ENCODE results near the gene PUS7L.
A peak's percentile ranks its signal among the peaks of the same experiment; 100 is the strongest.

PUS7L gene

DNA sequence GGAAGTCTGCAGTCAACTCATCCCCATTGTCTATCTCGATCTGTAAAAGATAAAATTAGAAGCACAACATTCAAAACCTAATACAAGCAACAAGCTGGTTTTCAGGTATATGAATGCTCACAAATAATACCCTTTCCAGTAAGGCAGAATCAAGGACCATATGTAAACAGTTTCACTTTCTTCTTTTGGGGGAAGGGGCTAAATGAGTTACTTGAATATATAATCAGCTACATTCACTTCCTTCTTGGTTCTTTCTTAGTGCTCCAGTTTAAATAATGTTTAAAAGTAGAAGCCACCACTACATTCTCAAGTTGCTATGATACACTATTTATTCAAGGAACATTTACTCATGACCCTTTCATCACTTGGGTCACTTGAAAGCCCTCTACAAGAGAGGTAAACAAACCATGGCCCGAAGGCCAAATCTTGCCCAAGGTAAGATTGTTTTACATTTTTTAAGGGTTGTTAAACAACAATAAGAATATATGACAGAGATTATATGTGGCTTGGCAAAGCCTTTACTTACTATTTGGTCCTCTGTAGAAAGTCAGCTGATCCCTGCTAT is 37.2 kb upstream of the PUS7L start:
- no peak for TF ChIP-seq TCF4 (CRISPR knock-in tag; IDR thresholded peaks at IDR 0.05; ENCODE audit: borderline replicate concordance)
- no peak for TF ChIP-seq BACH2 (CRISPR knock-in tag; IDR thresholded peaks at IDR 0.05; ENCODE audit: borderline replicate concordance)
- no peak for TF ChIP-seq ZNF8 (CRISPR knock-in tag; IDR thresholded peaks at IDR 0.05)
- no peak for TF ChIP-seq ZFP3 (CRISPR knock-in tag; IDR thresholded peaks at IDR 0.05)
- no peak for TF ChIP-seq ZFP30 (CRISPR knock-in tag; IDR thresholded peaks at IDR 0.05)
- no peak for TF ChIP-seq ZC3H10 (CRISPR knock-in tag; IDR thresholded peaks at IDR 0.05)
- no peak for TF ChIP-seq OSR1 (CRISPR knock-in tag; IDR thresholded peaks at IDR 0.05)
- TF ChIP-seq, protein P1, sequence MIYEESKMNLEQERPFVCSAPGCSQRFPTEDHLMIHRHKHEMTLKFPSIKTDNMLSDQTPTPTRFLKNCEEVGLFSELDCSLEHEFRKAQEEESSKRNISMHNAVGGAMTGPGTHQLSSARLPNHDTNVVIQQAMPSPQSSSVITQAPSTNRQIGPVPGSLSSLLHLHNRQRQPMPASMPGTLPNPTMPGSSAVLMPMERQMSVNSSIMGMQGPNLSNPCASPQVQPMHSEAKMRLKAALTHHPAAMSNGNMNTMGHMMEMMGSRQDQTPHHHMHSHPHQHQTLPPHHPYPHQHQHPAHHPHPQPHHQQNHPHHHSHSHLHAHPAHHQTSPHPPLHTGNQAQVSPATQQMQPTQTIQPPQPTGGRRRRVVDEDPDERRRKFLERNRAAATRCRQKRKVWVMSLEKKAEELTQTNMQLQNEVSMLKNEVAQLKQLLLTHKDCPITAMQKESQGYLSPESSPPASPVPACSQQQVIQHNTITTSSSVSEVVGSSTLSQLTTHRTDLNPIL (CRISPR knock-in tag; IDR thresholded peaks at IDR 0.05; ENCODE audit: low read depth) = no peak
- TF ChIP-seq ZNF565 (CRISPR knock-in tag; conservative IDR thresholded peaks at IDR 0.05; ENCODE audit: low read depth) = no peak
- no peak for TF ChIP-seq ISL1 (CRISPR knock-in tag; IDR thresholded peaks at IDR 0.05)
- TF ChIP-seq GLIS3 (CRISPR knock-in tag; IDR thresholded peaks at IDR 0.05) = no peak
- TF ChIP-seq, protein P2, sequence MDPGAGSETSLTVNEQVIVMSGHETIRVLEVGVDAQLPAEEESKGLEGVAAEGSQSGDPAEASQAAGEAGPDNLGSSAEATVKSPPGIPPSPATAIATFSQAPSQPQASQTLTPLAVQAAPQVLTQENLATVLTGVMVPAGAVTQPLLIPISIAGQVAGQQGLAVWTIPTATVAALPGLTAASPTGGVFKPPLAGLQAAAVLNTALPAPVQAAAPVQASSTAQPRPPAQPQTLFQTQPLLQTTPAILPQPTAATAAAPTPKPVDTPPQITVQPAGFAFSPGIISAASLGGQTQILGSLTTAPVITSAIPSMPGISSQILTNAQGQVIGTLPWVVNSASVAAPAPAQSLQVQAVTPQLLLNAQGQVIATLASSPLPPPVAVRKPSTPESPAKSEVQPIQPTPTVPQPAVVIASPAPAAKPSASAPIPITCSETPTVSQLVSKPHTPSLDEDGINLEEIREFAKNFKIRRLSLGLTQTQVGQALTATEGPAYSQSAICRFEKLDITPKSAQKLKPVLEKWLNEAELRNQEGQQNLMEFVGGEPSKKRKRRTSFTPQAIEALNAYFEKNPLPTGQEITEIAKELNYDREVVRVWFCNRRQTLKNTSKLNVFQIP (CRISPR knock-in tag; IDR thresholded peaks at IDR 0.05; ENCODE audit: borderline replicate concordance, low read depth) = no peak
- no peak for TF ChIP-seq ESRRG (CRISPR knock-in tag; IDR thresholded peaks at IDR 0.05)
- TF ChIP-seq TOX (CRISPR knock-in tag; IDR thresholded peaks at IDR 0.05; ENCODE audit: borderline replicate concordance) = no peak
- no peak for TF ChIP-seq ZNF70 (CRISPR knock-in tag; IDR thresholded peaks at IDR 0.05)
- no peak for TF ChIP-seq ARNTL (CRISPR knock-in tag; IDR thresholded peaks at IDR 0.05; ENCODE audit: borderline replicate concordance, low read depth)
- TF ChIP-seq PPARA (CRISPR knock-in tag; IDR thresholded peaks at IDR 0.05; ENCODE audit: borderline replicate concordance) = no peak
- no peak for TF ChIP-seq SNAI2 (CRISPR knock-in tag; IDR thresholded peaks at IDR 0.05)
- TF ChIP-seq, protein P3, sequence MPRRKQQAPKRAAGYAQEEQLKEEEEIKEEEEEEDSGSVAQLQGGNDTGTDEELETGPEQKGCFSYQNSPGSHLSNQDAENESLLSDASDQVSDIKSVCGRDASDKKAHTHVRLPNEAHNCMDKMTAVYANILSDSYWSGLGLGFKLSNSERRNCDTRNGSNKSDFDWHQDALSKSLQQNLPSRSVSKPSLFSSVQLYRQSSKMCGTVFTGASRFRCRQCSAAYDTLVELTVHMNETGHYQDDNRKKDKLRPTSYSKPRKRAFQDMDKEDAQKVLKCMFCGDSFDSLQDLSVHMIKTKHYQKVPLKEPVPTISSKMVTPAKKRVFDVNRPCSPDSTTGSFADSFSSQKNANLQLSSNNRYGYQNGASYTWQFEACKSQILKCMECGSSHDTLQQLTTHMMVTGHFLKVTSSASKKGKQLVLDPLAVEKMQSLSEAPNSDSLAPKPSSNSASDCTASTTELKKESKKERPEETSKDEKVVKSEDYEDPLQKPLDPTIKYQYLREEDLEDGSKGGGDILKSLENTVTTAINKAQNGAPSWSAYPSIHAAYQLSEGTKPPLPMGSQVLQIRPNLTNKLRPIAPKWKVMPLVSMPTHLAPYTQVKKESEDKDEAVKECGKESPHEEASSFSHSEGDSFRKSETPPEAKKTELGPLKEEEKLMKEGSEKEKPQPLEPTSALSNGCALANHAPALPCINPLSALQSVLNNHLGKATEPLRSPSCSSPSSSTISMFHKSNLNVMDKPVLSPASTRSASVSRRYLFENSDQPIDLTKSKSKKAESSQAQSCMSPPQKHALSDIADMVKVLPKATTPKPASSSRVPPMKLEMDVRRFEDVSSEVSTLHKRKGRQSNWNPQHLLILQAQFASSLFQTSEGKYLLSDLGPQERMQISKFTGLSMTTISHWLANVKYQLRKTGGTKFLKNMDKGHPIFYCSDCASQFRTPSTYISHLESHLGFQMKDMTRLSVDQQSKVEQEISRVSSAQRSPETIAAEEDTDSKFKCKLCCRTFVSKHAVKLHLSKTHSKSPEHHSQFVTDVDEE (CRISPR knock-in tag; IDR thresholded peaks at IDR 0.05) = no peak
- no peak for ATAC-seq

DNA sequence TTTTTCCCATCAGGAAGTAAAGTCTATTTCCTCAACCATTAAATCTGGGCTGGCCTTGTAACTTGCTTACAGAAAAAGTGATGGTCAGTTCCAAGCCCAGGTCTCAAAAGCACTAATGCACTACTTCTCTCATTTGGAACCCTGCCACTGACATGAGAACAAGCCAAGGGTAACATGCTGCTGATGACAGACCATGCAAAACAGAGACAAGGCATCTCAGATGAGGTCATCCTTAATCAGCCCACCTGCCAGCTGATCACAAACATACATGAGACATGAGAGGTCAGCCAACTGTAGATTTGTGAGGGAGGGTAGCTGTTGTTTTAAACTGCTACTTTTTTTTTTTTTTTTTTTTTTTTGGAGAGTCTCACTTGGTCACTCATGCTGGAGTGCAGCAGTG is 31.4 kb upstream of the PUS7L start:
- peak; percentile 31; the same call in 1 of the 3 replicates for ATAC-seq
- TF ChIP-seq, protein P2 (CRISPR knock-in tag; IDR thresholded peaks at IDR 0.05; ENCODE audit: borderline replicate concordance, low read depth) = no peak
- TF ChIP-seq TOX (CRISPR knock-in tag; IDR thresholded peaks at IDR 0.05; ENCODE audit: borderline replicate concordance) = no peak
- TF ChIP-seq, protein P4, sequence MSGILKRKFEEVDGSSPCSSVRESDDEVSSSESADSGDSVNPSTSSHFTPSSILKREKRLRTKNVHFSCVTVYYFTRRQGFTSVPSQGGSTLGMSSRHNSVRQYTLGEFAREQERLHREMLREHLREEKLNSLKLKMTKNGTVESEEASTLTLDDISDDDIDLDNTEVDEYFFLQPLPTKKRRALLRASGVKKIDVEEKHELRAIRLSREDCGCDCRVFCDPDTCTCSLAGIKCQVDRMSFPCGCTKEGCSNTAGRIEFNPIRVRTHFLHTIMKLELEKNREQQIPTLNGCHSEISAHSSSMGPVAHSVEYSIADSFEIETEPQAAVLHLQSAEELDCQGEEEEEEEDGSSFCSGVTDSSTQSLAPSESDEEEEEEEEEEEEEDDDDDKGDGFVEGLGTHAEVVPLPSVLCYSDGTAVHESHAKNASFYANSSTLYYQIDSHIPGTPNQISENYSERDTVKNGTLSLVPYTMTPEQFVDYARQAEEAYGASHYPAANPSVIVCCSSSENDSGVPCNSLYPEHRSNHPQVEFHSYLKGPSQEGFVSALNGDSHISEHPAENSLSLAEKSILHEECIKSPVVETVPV (CRISPR knock-in tag; IDR thresholded peaks at IDR 0.05) = no peak
- TF ChIP-seq GLIS3 (CRISPR knock-in tag; IDR thresholded peaks at IDR 0.05) = no peak
- TF ChIP-seq, protein P1 (CRISPR knock-in tag; IDR thresholded peaks at IDR 0.05; ENCODE audit: low read depth) = peak; percentile 72; the same call in 1 of the 2 replicates
- TF ChIP-seq SNAI2 (CRISPR knock-in tag; IDR thresholded peaks at IDR 0.05) = no peak
- no peak; the same call in 1 of the 2 replicates for TF ChIP-seq ZNF70 (CRISPR knock-in tag; IDR thresholded peaks at IDR 0.05)
- no peak for TF ChIP-seq BACH2 (CRISPR knock-in tag; IDR thresholded peaks at IDR 0.05; ENCODE audit: borderline replicate concordance)
- peak; percentile 79 for TF ChIP-seq ISL1 (CRISPR knock-in tag; IDR thresholded peaks at IDR 0.05)
- TF ChIP-seq ZC3H10 (CRISPR knock-in tag; IDR thresholded peaks at IDR 0.05) = no peak
- TF ChIP-seq ZFP30 (CRISPR knock-in tag; IDR thresholded peaks at IDR 0.05) = no peak
- TF ChIP-seq, protein P5, sequence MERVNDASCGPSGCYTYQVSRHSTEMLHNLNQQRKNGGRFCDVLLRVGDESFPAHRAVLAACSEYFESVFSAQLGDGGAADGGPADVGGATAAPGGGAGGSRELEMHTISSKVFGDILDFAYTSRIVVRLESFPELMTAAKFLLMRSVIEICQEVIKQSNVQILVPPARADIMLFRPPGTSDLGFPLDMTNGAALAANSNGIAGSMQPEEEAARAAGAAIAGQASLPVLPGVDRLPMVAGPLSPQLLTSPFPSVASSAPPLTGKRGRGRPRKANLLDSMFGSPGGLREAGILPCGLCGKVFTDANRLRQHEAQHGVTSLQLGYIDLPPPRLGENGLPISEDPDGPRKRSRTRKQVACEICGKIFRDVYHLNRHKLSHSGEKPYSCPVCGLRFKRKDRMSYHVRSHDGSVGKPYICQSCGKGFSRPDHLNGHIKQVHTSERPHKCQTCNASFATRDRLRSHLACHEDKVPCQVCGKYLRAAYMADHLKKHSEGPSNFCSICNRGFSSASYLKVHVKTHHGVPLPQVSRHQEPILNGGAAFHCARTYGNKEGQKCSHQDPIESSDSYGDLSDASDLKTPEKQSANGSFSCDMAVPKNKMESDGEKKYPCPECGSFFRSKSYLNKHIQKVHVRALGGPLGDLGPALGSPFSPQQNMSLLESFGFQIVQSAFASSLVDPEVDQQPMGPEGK (CRISPR knock-in tag; IDR thresholded peaks at IDR 0.05; ENCODE audit: borderline replicate concordance) = no peak
- TF ChIP-seq ARNTL (CRISPR knock-in tag; IDR thresholded peaks at IDR 0.05; ENCODE audit: borderline replicate concordance, low read depth) = no peak
- TF ChIP-seq, protein P3 (CRISPR knock-in tag; IDR thresholded peaks at IDR 0.05) = 0 out of 2 replicates have a peak, but pooled peaks have one; percentile 35
- no peak for TF ChIP-seq ZNF565 (CRISPR knock-in tag; conservative IDR thresholded peaks at IDR 0.05; ENCODE audit: low read depth)

All from SK-N-SH treated with all-trans-retinoic acid at 6 μM for 48 hours (cell line).